Middle frontal gyrus (tissue), 1 donor: ENCODE measurements around the gene IRAK2.
A peak's percentile ranks its signal among the peaks of the same experiment; 100 is the strongest.

Experiments used
- DNase-seq: peaks from one replicate; pipeline ENCODE4 v3.0.0-alpha.2; 2015; ENCODE audit warnings: low spot score; ENCODE audit errors: extremely low spot score

Gene IRAK2

GRCh38 chr3:10188804-10189556 lies 24.3 kb downstream of the IRAK2 start:
- no peak for DNase-seq

- DNase-seq = peak; percentile 58
Observed at GRCh38 chr3:10189557-10190354, 25.0 kb downstream of the IRAK2 start.

- no peak for DNase-seq
Observed at GRCh38 chr3:10192953-10193691, 28.4 kb downstream of the IRAK2 start.

GRCh38 chr3:10193692-10194327 lies 29.1 kb downstream of the IRAK2 start:
- DNase-seq = no peak

- DNase-seq = peak; percentile 48
Observed at GRCh38 chr3:10194328-10195071, 29.8 kb downstream of the IRAK2 start.

GRCh38 chr3:10195366-10196089 lies 30.8 kb downstream of the IRAK2 start:
- DNase-seq = no peak

GRCh38 chr3:10196389-10197052 lies 31.8 kb downstream of the IRAK2 start:
- DNase-seq = no peak

- no peak for DNase-seq
Observed at GRCh38 chr3:10198226-10198625, 33.5 kb downstream of the IRAK2 start.

GRCh38 chr3:10198761-10199649 lies 34.3 kb downstream of the IRAK2 start:
- no peak for DNase-seq

- DNase-seq = no peak
Observed at GRCh38 chr3:10204921-10205320, 40.2 kb downstream of the IRAK2 start.

GRCh38 chr3:10205451-10206165 lies 40.9 kb downstream of the IRAK2 start:
- DNase-seq = no peak

GRCh38 chr3:10206166-10206511 lies 41.4 kb downstream of the IRAK2 start:
- no peak for DNase-seq

GRCh38 chr3:10213156-10213792 lies 48.6 kb downstream of the IRAK2 start:
- DNase-seq = no peak

- DNase-seq = no peak
Observed at GRCh38 chr3:10215578-10216368, 51.1 kb downstream of the IRAK2 start.

GRCh38 chr3:10217359-10217758 lies 52.6 kb downstream of the IRAK2 start:
- no peak for DNase-seq

GRCh38 chr3:10219737-10220136 lies 55.0 kb downstream of the IRAK2 start:
- no peak for DNase-seq
